ENCODE results near the gene USP47.

Gene USP47

DNA sequence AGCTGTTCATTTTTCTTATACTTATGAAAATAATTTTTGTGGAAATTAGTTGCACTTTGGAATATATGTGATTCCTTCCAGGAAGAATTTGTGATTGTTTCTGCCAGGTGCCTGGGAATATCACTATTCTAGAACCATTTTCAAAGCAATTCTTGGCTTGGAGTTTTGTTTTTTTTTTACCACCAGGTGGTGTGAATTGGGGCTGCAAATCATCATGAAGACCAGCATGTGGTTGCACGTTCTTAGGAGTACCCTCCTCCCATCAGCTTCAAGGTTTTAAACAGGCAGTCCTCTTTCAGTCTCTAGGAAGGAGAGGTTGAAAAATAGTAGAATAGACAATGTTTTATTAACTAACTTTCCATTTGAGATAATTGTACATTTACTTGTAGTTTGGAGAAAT, 25.9 kb downstream of the USP47 start:
- no peak for DNase-seq (ENCODE audit: low spot score)

DNA sequence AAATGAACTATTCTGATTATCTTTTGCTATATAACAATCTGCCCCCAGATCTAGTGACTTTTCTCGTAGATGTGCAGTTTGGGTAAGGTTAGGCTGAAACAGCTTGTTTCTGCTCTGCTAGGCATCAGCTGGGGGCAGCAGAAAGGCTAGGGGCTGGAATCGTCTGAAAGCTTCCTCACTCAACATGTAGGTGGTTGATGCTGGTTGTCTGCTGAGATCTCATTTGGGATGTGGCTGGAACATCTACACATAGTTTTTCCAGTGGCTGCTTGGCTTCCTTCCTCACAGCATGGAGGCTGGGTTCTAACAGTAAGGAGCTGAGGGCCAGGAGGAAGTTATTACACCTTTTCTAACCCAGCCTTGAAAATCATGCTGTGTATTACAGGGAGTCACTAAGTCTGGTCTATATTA, 30.2 kb downstream of the USP47 start:
- DNase-seq (ENCODE audit: low spot score), result no peak

DNA sequence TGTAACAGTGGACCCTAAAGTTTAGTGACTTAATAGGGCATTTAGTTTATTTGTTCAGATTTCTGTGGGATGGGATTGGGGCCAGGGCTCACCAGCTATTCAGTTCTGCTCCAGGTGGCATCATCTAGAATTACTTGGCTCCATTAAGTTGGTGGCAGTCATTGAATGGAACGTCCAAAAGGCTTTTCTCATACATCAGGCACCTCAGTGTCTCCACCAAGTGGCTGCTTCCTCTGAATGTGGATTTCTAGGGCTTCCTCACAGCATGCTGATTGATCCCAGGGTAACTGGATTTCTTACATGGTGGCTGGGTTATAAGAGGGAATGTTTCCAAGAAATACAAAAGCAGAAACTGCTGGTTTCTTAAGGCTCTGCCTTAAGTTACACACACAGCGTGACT, 34.7 kb downstream of the USP47 start:
- no peak for DNase-seq (ENCODE audit: low spot score)

DNA sequence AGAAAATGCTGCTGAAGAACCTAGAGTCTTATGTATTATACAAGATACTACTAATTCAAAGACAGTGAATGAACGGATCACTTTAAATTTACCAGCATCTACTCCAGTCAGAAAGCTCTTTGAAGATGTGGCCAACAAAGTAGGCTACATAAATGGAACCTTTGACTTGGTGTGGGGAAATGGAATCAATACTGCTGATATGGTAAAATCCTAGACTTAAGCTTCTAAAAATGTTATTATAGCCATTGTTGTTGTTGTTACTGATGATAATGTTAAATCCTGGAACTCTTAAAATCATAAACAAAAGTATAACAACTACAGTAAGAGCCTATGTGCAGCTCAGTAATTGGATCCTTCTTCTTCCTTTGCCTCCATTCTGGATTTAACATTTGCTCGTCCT, 38.4 kb downstream of the USP47 start:
- no peak for DNase-seq (ENCODE audit: low spot score)

DNA sequence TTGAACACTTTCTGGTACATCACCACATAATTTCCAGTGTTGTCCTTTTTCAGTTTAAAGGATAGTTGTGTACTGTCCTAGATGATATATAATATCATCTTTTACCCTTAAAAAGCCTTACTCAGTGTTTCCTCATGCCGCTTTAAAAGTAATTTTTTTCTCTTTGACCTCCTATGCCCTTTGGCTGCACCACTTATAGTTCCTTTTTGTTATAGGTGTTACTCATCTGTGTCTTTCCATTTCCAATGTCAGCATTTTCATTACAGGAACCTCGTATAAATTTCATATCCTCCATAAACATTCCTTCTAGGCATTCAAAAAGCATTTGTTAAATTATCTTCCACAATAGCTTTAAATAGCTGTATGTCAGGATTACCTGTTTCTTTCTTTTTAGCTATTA, 40.8 kb downstream of the USP47 start:
- no peak for DNase-seq (ENCODE audit: low spot score)

DNA sequence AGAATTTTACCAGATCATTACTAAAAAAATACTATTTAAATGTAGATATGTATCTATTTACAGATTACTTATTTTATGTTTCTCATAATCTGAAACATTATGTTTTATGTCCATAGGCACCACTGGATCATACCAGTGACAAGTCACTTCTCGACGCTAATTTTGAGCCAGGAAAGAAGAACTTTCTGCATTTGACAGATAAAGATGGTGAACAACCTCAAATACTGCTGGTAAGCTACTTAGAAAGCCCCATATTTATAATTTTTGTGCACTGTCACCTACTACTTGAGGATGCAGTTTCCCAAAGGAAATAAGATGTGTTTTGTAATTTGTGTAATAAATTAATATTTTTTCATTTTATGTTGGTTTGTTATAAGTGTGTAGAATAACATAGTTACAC, 42.6 kb downstream of the USP47 start:
- DNase-seq (ENCODE audit: low spot score), result no peak

DNA sequence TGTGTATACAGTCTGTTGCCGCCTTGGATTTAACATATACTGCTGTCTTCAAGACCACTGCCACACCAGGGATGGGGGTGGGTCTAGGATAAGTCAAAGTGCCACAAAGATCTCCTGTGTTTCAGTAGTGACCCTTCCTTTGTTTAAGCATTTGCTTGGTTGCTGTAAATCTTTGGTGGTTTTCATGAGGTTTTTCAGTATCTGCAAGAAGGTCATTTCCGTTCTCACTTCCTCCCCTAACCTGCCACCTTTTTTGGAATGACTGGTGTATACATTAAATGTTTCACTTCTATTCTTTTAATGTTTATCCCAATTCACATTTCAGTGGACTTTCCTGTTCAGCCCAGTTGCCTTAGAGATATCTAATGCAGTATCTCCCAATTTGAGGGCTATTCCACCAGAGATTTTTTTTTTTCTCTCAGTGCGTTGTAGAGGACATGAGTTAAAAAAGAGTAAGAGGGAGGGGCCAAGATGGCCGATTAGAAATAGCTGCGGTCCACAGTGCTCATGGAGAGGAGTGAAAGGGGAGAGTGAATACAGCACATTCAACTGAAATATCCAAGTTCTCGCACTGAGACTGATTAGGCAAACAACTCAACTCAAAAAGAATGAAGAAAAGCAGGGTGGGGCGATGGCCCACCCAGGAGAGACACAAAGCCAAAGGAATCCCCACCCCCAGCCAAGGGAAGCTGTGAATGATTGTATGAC, 43.2 kb downstream of the USP47 start:
- DNase-seq (ENCODE audit: low spot score), result no peak

DNA sequence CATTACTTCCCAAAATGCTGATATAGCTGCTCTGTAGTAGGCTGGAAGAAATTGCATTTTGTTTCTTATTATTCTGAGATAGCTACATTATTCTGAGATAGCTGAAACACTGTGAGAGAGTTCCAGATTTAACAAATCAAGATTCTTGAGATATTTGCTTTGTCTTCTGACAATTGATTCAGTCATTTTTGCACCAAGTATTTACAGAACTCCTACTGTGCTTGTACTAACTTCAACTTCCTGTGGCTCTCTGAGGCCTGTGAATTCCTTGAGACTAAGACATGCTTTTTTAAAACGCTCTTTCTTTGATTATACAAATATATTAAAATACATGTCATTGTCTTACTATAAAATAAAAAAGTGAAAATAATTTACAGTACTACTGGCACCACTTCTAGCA, 52.7 kb downstream of the USP47 start:
- DNase-seq (ENCODE audit: low spot score), result no peak

DNA sequence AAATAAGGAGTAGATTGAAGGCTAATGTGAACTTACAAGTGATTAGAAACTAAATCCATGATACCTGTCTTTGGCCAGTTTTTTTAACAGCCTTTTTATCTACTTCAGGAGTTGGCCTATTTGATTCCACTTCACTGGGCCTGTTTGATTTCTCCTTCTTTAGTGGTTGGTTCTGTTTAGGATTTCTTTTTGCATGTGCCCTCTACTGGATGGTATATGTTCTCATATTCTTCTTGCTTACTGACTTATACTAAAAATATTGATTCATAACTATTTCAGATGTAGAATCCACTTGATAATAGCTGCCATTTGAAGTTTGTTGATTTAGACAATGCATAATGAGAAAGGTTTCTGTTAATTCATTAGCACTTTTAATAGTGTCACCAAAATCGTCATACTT, 53.9 kb downstream of the USP47 start:
- no peak for DNase-seq (ENCODE audit: low spot score)

DNA sequence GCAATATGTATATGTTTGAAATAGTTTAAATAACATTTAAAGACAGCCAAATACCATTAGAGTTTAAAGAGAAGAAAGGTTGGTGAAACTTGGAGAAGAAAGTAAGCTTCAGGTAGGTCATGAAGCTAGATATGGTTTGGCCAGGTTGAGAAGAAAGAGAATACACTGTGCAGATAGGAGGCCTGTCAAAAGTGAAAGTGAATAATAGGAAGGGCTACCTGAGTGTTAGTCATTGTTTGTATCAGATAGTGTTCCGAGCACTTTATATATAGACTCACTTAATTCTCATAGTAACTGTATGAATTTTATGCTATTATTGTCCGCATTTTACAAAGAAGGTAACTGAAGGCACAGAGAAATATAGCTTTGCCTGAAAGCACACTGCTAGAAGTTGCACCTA, 56.9 kb downstream of the USP47 start:
- DNase-seq (ENCODE audit: low spot score), result no peak

DNA sequence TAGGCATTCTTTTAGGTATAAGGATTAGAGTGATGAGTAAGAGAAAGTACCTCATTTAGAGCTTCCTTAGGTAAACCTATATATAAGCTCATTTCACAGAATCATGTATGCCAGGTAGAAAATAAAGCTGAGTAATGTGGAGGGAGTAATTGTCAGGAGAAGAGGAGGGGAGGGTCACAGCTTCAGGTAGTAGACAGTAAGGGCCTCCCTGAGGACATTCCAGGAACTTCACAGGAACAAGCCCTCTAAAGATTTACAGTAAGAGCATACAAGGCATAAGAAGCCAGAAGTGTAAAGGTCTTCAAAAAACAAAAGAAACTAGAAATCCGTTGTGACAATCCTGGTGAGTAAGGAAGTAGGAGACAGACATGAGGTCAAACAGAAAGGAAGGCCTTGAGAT, 57.6 kb downstream of the USP47 start:
- DNase-seq (ENCODE audit: low spot score), result no peak

DNA sequence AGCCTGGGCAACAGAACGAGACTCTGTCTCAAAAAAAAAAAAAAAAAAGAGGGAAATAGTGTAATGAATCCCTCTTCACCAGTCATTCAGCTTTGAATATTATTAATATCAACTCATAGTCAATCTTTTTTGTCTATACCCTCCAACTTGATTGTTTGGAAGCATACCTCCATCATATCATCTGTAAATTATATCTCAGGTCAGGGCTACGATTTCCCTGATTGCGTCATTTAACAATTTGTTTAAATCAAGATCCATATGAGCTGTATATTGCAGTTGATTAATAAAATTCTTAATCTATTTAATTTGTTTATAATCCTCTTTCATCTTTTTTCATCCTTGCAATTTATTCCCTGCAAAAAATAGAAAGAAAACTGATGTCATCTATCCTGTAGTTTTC, 60.2 kb downstream of the USP47 start:
- DNase-seq (ENCODE audit: low spot score), result no peak

DNA sequence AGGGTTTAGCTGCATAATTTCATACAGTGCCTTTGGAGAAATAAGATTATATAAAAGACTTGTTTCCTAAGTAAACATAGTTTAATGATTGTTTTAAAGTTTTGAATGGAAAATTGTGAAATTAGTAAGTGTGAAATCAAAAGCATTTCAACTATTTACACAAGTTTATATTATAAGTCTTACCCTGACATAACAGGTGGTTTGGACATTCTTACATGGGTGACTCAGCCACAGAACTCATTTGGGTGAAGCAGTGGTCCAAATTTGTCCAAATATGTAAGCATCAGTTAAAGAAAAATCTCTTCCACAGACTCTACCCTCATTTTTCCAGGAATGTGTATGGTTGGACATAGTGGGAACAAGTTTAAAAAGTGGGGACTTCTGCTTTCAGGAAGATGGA, 68.0 kb downstream of the USP47 start:
- DNase-seq (ENCODE audit: low spot score), result no peak

DNA sequence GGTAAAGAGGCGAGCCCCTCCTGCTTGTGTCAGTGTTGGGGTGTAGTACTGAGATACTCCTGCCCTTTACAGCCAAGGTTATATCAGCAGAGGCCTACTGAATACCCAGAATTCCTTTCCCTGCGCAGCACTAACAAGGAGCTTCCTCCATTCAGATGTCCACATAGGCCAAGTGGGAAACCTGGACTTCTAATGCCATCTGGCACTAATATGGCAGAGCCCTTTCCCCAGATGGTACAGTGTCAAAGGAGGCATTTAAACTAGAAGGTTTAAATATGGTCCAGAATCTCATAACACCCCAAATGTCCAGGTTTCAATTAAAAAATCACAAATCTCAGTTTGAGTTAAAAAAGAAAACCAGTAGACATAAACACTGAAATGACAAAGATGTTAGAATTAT, 68.8 kb downstream of the USP47 start:
- DNase-seq (ENCODE audit: low spot score), result no peak

DNA sequence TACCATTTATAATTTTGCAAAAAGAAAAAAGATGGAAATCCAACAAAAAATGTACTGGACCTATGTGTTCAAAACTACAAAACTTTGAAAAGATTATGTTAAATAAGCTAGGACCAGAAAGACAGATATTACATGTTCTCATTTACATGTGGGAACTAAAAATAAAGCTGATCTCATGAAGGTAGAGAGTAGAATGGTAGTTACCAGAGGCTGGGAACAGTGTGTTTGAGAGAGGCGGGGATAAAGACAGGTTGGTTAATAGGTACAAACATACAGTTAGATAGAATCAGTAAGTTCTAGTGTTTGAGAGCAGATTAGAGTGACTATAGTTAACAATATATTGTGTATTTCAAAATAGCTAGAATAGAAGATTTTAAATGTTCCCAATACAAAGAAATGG, 71.6 kb downstream of the USP47 start:
- DNase-seq (ENCODE audit: low spot score), result no peak

DNA sequence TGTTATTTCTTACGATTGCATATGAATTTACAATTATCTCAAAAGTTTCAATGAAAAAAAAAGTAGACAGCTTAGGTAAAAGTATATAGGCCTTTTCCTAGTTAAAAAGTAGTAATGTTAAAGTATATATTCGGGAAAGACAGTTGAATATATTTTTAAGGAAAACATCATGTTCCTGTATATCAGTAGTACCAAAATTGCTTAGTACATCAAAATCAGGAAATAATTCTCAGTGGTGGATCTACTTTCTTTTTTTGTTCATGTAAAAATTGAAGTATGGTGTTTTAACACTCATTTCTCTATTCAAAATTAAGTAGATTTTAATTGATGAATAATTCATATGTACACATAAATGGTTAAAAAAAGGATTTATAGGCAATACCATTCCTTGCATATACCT, 73.9 kb downstream of the USP47 start:
- DNase-seq (ENCODE audit: low spot score), result no peak

DNA sequence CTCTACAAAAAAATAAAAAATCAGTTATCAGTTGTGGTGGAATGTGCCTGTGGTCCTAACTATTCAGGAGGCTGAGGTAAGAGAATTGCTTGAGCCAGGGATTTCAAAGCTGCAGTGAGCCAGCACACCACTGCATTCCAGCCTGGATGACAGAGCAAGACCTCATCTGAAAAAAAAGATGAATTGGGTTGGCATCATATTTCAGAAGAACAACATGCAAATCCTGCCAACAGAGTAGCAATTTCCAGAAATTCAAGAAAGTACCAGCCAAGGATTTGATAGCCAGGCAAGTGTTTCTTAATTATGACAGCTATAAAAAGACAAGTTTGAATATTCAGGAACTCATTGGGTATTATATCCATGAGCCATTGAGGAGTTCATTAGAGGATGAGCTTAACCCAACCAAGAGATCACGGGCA, 75.2 kb downstream of the USP47 start:
- DNase-seq (ENCODE audit: low spot score), result no peak

DNA sequence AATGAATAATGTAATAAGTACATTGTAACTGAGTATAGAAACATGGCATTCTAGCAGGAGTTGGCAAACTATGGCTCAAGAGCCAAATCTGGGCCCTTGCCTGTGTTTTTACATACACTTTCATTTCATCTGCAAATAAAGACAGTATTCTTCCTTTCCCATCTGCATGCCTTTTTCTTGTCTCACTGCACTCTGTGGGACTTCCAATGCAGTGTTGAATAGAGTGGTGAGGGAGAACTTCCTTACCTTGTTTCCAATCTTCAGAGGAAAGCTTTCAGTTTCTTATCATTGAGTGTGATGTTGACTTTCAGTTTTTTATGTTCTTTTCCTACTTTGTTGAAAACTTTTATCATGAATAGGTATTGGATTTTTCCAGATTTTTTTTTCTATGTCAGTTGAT, 82.1 kb downstream of the USP47 start:
- no peak for DNase-seq (ENCODE audit: low spot score)

DNA sequence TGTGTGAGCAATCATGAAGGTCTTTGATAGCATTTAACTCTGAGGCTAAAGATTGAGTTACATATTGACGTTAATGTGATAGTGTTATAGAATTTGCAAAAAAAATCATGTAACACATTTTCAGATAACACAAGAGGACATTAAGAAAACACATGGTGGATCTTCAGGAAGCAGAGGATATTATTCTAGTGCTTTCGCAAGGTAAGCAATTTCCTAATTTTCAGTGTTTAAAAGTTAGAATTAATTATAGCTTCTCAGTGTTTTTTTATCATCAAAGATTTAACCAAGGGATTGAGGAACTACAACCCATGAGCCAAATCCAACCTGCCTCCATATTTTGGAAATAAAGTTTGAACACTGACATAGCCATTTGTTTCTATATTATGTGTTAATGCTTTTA, 88.1 kb downstream of the USP47 start:
- no peak for DNase-seq (ENCODE audit: low spot score)

DNA sequence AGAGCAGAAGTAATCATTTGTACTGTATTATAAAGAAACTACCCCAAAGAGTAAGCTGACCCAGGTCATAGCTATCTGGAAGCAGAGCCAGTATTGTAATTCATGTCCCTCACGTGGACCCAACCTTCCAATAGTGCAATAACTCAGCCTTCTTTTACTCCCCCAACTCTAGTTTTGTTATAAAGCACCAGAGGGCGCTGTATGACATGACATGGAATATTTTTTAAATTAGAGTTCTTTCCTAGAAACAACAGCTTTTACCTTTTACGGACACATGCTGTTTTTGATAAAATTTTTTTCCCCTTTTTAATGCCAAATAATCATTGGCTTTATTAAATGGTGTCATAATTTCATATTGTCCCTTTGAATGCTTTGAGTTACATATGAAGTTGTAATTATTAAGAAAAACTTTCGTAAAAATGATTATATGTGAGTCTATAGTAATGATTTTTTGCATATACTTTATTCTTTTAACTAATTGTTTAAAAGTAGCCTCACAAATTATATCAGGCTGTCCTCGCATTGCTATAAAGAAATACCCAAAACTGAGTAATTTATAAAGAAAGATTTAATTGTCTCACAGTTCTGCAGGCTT, 89.8 kb downstream of the USP47 start:
- no peak for DNase-seq (ENCODE audit: low spot score)

DNA sequence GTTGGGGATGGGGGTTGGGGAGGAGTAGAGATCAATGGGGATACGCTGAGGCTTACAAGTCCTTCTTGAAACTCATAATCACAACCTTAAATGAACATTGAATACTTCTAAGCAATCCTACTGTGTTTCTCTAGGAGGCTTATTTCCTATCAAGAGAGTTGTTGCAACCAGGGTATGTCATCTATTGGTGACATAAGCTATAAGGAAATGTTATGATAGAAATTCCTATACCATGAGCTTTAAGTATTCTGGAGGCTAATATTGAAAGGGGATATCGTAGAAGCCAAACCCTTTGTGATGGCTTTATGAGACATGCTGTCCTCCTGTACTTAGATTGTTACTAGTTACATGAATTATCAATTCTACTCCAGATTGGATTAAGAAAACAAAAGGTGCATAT, 93.8 kb downstream of the USP47 start:
- no peak for DNase-seq (ENCODE audit: low spot score)

DNA sequence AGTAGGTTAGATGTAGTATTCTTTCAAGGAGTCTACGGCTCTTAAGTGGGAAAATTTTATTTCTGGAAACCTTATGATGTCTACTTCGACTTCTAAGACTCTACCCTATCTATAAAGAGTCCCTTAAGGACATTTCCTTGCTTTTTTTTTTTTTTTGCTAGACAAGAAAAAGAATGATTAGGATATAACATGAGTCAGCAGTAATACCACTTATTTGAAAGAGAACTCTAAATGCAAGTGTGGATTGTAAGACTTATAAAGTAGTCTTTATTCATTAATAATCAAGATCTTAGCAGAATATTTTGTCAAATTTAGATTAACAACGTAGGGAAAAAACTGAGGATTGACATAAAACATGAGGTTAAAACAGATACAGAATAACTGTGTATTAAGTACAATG, 95.7 kb downstream of the USP47 start:
- no peak for DNase-seq (ENCODE audit: low spot score)

DNA sequence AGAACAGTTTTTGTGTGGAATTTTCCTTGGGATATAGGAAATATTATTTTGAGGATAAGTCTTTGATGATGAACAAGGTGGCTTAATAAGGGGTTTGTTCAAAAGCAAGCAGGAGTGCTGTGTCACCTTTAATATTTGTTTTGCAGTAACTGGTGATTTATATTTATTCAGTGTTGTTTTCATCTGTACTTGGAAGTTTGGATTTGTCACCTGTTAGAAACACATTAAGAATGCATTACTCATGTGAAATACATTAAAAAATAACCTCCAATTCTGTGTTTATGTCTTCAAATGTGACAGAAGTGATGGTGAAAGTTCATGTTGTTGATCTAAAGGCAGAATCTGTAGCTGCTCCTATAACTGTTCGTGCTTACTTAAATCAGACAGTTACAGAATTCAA, 96.2 kb downstream of the USP47 start:
- DNase-seq (ENCODE audit: low spot score), result no peak

DNA sequence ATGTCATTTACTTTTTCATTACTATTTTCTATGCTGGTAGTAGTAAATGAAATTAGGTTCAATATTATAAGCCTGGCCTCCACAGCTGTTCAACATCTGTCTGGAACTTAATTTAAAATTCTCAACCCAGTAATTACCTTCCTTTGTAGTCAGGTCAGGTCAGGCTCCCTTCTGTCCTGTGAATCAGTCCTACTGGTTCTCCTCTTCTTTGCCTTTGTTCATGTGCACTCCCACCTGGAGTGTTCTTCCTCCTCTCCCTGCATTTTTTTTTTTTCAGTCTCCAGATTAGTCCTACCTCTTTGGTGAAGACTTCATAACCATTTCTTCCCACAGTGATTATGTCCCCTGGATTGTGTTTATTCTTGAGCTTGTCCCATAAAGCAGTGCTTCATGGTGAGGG, 98.8 kb downstream of the USP47 start:
- DNase-seq (ENCODE audit: low spot score), result no peak

Measured in ecto neural progenitor cell (in vitro differentiated cells).